B cell (primary cell): ENCODE measurements around the gene TMEM273. TPM values are rescaled to one million over a fixed set of nuclear protein-coding genes. Genes with fewer than 3 reads are reported as not detected.

Experiments
- ATAC-seq: fragments of 200-7000 bp; cut with Tn5 transposase; one replicate; pipeline ENCODE4 v1.10.0; 2021; ENCODE audit warnings: low read depth, mild to moderate bottlenecking, moderate number of reproducible peaks, moderate library complexity
- CTCF ChIA-PET: fragments of 350-600 bp; sonication (Branson Sonifier 250); formaldehyde crosslinking; loops from one replicate; lab custom pipeline; 2021; ENCODE audit warnings: antibody characterized with exemption, inconsistent platforms; lab: Charles Lee
- POLR2A ChIA-PET: fragments of 350-600 bp; sonication (Branson Sonifier 250); formaldehyde crosslinking; loops from one replicate; lab custom pipeline; 2021; ENCODE audit warnings: antibody characterized with exemption; lab: Charles Lee
- DNase-seq: peaks from one replicate; pipeline ENCODE4 v3.0.0; 2013
- H2AFZ ChIP-seq: 2 replicates; pipeline ENCODE4 v1.6.1; 2012; ENCODE audit warnings: mild to moderate bottlenecking, low read depth, low read length; ENCODE audit not compliant: insufficient read depth, poor library complexity, severe bottlenecking
- H3K27ac ChIP-seq, 2 donors: 1 replicate in 1 of 2; 2 replicates in 1 of 2; pipeline ENCODE4 v1.5.1; 2012 to 2013; ENCODE audit warnings: low read length in 2 of 2, mild to moderate bottlenecking in 2 of 2, moderate library complexity in 1 of 2
- H3K27me3 ChIP-seq, 4 experiments: fragments of 200-600 bp in 1 of 4; sonication (generic) in 1 of 4; replicated peaks in 1 of 4; 1 replicate in 2 of 4; 2 replicates in 2 of 4; pipeline versions ENCODE4 v1.6.1 to v1.7.0; 2013 to 2016; ENCODE audit warnings: low read length in 3 of 4, mild to moderate bottlenecking in 2 of 4, mixed read lengths in 1 of 4, moderate library complexity in 1 of 4; ENCODE audit not compliant: insufficient read depth in 4 of 4, control insufficient read depth in 3 of 4; ENCODE audit errors: control extremely low read depth in 1 of 4
- H3K36me3 ChIP-seq, 2 experiments: replicated peaks in 1 of 2; 1 replicate in 1 of 2; 2 replicates in 1 of 2; pipeline versions ENCODE4 v1.6.1 to v1.7.1; 2013; ENCODE audit warnings: low read length in 1 of 2; ENCODE audit not compliant: insufficient read depth in 2 of 2, control insufficient read depth in 1 of 2; ENCODE audit errors: control extremely low read depth in 1 of 2, extremely low read depth in 1 of 2
- H3K4me1 ChIP-seq, 2 donors: fragments of 200-600 bp in 1 of 2; sonication (generic) in 1 of 2; 1 replicate in 1 of 2; 2 replicates in 1 of 2; pipeline versions ENCODE4 v1.5.1 to v1.6.1; 2013 to 2017; ENCODE audit warnings: low read length in 2 of 2; ENCODE audit not compliant: control insufficient read depth in 2 of 2, insufficient read depth in 2 of 2
- H3K4me2 ChIP-seq: replicated peaks from 2 replicates; pipeline ENCODE3; 2012; ENCODE audit warnings: mild to moderate bottlenecking, low read depth, low read length; ENCODE audit not compliant: poor library complexity, severe bottlenecking
- H3K4me3 ChIP-seq, 5 experiments: fragments of 200-600 bp in 1 of 5; sonication (generic) in 1 of 5; 1 replicate in 3 of 5; 2 replicates in 2 of 5; pipeline versions ENCODE4 v1.5.1 to v1.7.0; 2011 to 2016; ENCODE audit warnings: low read length in 4 of 5, mild to moderate bottlenecking in 4 of 5, low read depth in 2 of 5, control low read depth in 1 of 5, moderate library complexity in 1 of 5; ENCODE audit not compliant: insufficient read depth in 1 of 5; ENCODE audit errors: control extremely low read depth in 1 of 5, extremely low read depth in 1 of 5
- H3K79me2 ChIP-seq: fragments of 200-600 bp; sonication (generic); one replicate; pipeline ENCODE4 v1.6.0; 2016; ENCODE audit warnings: low read length; ENCODE audit not compliant: control insufficient read depth, insufficient read depth
- H3K9ac ChIP-seq: fragments of 200-600 bp; sonication (generic); 2 replicates; pipeline ENCODE4 v1.6.1; 2017; ENCODE audit warnings: mild to moderate bottlenecking, low read length, moderate library complexity
- H3K9me3 ChIP-seq, 3 donors: one replicate each; pipeline versions ENCODE4 v1.6.1 to v1.7.1; 2013; ENCODE audit warnings: low read length in 2 of 3; ENCODE audit not compliant: control insufficient read depth in 2 of 3, insufficient read depth in 1 of 3; ENCODE audit errors: control extremely low read depth in 1 of 3
- H4K20me1 ChIP-seq: 2 replicates; pipeline ENCODE4 v1.6.0; 2012; ENCODE audit warnings: mild to moderate bottlenecking, low read length; ENCODE audit not compliant: insufficient read depth, control insufficient read depth, poor library complexity, severe bottlenecking
- H3K27ac Mint-ChIP-seq: one replicate; pipeline ENCODE4 v1.8.0; 2021; ENCODE audit warnings: mixed read lengths
- H3K27me3 Mint-ChIP-seq: one replicate; pipeline ENCODE4 v1.8.0; 2021; ENCODE audit warnings: mixed read lengths
- H3K4me1 Mint-ChIP-seq: one replicate; pipeline ENCODE4 v1.8.0; 2021; ENCODE audit warnings: mixed read lengths
- H3K4me3 Mint-ChIP-seq: one replicate; pipeline ENCODE4 v1.8.0; 2021; ENCODE audit warnings: mixed read lengths
- H3K9me3 Mint-ChIP-seq: one replicate; pipeline ENCODE4 v1.8.0; 2022; ENCODE audit warnings: mixed read lengths; ENCODE audit not compliant: insufficient read depth
- EZH2 ChIP-seq: IDR thresholded peaks from 2 replicates; pipeline ENCODE4 v1.6.1; 2012; ENCODE audit warnings: borderline replicate concordance, low read depth, mild to moderate bottlenecking, moderate library complexity, low read length; ENCODE audit not compliant: insufficient read depth, poor library complexity, severe bottlenecking
- WGBS: methylation state at CpG from one replicate; pipeline ENCODE4 v1.1.5; 2013; ENCODE audit warnings: missing lambda C conversion rate; ENCODE audit not compliant: insufficient coverage; 5-methylcytosine and 5-hydroxymethylcytosine counted together
- intact Hi-C: fragments of 100-400 bp; cut with micrococcal nuclease; formaldehyde crosslinking; loops from one replicate; pipeline ENCODE4 v1.10.0; 2022
- polyA plus RNA-seq: library from polyadenylated mRNA; depleted of rRNA; stranded (reverse); fragments of >200 nt; gene quantifications from 2 replicates; pipeline ENCODE4 v1.2.3, GENCODE V29; 2012
- total RNA-seq, 2 donors: library from RNA; stranded (reverse); fragments of 120-200 nt in 1 of 2; gene quantifications; 1 replicate in 1 of 2; 2 replicates in 1 of 2; pipeline versions ENCODE4 v1.2.3 to v1.2.4, GENCODE V29; 2013 to 2022
- TF ChIP-seq, protein P1 (sequence below): fragments of 200-600 bp; IDR thresholded peaks from one replicate; pipeline ENCODE4 v1.8.0; 2022; ENCODE audit warnings: antibody characterized with exemption, mild to moderate bottlenecking

The TMEM273 gene
- total and polyA plus RNA-seq, 2 donors (not counting 1 experiment from before 2014, with no cell fraction given), result 36.0 to 36.4 TPM

DNA sequence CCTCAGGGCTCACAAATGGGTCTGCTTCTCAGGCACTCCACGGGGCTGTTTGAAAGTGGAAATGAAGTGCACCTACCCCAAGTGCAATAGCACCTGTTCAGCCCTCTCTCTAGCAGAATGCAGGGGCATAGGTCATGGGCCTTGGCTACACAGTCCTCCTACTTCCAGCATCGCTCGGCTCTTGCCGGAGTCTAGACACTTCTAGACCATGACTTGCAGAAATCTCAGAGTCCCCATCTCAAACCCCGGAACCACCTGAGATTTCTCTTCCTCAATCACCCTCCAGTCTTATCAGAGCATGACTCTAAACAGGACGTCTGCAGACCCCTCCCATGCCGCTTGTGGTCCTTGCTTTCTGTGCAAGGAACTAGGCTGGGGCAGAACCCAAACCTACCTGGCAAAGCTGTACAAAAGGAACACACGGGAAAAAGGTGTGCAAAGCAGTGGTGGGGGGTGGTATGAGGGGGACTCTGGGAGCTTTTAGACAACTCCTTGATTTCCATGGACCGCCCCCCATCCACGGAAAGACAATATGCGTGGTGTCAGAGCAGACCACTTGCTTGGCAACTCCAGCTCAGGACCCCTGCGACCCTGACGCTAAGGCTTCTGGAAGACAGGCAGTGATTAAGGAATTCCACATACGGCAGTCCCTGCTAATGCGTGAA is 13.8 kb downstream of the TMEM273 start:
- TF ChIP-seq, protein P1, sequence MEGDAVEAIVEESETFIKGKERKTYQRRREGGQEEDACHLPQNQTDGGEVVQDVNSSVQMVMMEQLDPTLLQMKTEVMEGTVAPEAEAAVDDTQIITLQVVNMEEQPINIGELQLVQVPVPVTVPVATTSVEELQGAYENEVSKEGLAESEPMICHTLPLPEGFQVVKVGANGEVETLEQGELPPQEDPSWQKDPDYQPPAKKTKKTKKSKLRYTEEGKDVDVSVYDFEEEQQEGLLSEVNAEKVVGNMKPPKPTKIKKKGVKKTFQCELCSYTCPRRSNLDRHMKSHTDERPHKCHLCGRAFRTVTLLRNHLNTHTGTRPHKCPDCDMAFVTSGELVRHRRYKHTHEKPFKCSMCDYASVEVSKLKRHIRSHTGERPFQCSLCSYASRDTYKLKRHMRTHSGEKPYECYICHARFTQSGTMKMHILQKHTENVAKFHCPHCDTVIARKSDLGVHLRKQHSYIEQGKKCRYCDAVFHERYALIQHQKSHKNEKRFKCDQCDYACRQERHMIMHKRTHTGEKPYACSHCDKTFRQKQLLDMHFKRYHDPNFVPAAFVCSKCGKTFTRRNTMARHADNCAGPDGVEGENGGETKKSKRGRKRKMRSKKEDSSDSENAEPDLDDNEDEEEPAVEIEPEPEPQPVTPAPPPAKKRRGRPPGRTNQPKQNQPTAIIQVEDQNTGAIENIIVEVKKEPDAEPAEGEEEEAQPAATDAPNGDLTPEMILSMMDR, result no peak
- TF ChIP-seq EZH2, result no peak
- H3K4me3 Mint-ChIP-seq, result peak overlapping the region; percentile 64
- intact Hi-C loops, result no loop called here
- Histone ChIP-seq H3K4me3 (peak overlapping the region in 1 of 5 experiments; percentile 23), H3K27me3 (no peaks in the 10 kb centered on the region), H3K4me2 (peak overlapping the region; percentile 62), H4K20me1 (peaks cover 12% of the 10 kb centered on the region), H3K9ac (peak overlapping the region; percentile 32), H3K4me1 (peaks cover 57 to 89% of the 10 kb centered on the region in 2 donors), H3K27ac (no peak overlapping the region), H3K79me2 (peaks cover 6% of the 10 kb centered on the region), H3K36me3 (no peaks in the 10 kb centered on the region), H3K9me3 (no peaks in the 10 kb centered on the region), H2AFZ (no peak overlapping the region)
- POLR2A ChIA-PET, result no interaction called here
- H3K27me3 Mint-ChIP-seq, result no peaks in the 10 kb centered on the region
- peak; percentile 50 for ATAC-seq
- no peaks in the 10 kb centered on the region for H3K9me3 Mint-ChIP-seq
- CTCF ChIA-PET, result interaction anchor here (2.1 kb wide), 1 partner anchor 10 kb away, joined by 8 read pairs; no protein-coding TSS in a partner anchor
- 56% methylated on average over 12 of the region's 15 CpGs for WGBS
- H3K4me1 Mint-ChIP-seq, result peaks cover 76% of the 10 kb centered on the region
- peak; percentile 59 for DNase-seq
- H3K27ac Mint-ChIP-seq, result peak overlapping the region; percentile 78

DNA sequence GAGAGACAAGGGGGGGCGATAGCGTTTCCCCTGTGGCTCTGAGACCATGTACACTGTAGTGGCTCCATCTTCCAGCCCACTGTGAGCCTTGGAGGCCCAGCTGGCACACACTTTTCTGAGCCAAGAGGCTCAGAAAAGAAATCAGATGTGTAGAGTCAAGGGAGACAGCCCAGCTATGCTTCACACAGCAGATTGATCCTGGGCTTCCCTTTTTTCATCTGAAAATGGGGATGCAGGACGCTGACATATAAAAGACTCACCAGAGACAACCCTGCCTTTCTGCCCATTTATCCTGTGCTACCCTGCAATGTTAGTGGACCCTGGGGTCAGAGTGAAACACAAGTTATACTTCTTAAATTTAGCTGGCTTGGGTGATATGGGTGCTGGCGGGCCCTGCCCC is 14.3 kb downstream of the TMEM273 start:
- Histone ChIP-seq H3K4me3 (peak overlapping the region in 1 of 5 experiments; percentile 23), H3K9me3 (no peaks in the 10 kb centered on the region), H3K36me3 (no peaks in the 10 kb centered on the region), H4K20me1 (peaks cover 12% of the 10 kb centered on the region), H3K4me2 (peak overlapping the region; percentile 62), H3K27me3 (no peaks in the 10 kb centered on the region), H3K79me2 (peaks cover 6% of the 10 kb centered on the region), H3K9ac (peak overlapping the region; percentile 32), H3K4me1 (peaks cover 52 to 88% of the 10 kb centered on the region in 2 donors), H3K27ac (no peak overlapping the region), H2AFZ (no peak overlapping the region)
- no peaks in the 10 kb centered on the region for H3K27me3 Mint-ChIP-seq
- H3K4me1 Mint-ChIP-seq, result peaks cover 73% of the 10 kb centered on the region
- H3K27ac Mint-ChIP-seq, result peak overlapping the region; percentile 78
- ChIA-PET CTCF (no interaction called here), POLR2A (no interaction called here)
- ATAC-seq, result no peak
- DNase-seq, result no peak
- intact Hi-C loops, result no loop called here
- peak overlapping the region; percentile 64 for H3K4me3 Mint-ChIP-seq
- 86% methylated on average over 2 of the region's 4 CpGs for WGBS
- no peaks in the 10 kb centered on the region for H3K9me3 Mint-ChIP-seq
- TF ChIP-seq, protein P1, result no peak
- TF ChIP-seq EZH2, result no peak
